Jurkat, Clone E6-1 (cell line): Measurements from ENCODE around the gene DTWD2.

ENCODE experiments used
- DNase-seq: peaks from one replicate; pipeline ENCODE4 v3.0.0-alpha.2; 2011; ENCODE audit warnings: low read depth, low spot score
- H3K4me3 ChIP-seq: 2 replicates; pipeline ENCODE4 v1.5.1; 2011; ENCODE audit warnings: mild to moderate bottlenecking, low read length, control low read depth, moderate library complexity

DTWD2 gene

DNA sequence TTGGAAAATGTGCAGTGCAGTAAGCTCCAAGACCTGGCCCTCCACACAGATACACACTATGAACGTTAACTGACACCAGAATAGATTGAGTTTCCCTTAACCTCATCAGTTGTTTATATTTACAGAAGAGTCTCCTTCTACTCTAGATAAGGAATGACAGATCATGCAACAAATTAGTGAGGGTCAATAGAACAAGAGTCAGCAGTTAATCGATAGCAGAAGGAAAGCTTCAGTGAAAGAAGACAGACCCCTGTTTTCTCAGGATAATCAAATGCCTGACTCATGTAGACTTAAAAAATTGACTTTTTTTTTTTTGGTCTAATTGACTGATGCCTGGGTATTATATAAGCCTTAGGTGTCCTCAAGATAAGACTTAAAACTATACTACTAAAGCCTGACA lies 179.9 kb downstream of the DTWD2 start:
- DNase-seq: no peak
- no peak overlapping the region for H3K4me3 ChIP-seq

DNA sequence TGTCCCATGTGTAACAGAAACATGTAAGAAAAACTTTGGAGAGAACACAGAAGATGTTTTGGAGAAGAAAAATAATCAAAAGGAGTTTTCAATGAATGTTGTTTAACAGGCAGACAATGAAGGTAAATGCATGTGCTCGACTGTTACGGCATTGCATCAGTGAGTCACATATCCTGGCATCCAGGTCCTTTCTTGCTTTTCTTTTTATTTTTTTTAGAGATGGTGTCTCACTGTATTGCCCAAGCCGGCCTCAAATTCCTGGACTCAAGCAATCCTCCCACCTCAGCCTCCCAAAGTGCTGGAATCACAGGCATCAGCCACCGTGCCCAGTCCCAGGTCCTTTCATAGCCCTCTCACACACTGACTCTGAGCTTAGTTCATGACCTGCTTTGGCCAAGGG lies 181.8 kb downstream of the DTWD2 start:
- no peak for DNase-seq
- no peak overlapping the region for H3K4me3 ChIP-seq

DNA sequence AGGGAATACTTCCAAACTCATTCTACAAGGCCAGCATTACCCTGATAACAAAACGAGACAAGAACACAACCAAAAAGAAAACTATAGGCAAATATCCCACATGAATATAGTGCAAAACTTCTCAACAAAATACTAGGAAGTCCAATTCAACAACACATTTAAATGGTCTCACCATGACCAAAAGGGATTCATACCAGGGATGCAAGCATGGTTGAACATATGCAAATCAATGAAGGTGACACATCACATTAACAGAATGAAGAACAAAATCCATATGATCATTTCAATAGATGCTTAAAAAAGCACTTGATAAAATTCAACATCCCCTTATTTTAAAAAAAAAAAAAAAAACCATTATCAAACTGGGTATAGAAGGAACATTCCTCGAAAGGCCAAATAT lies 186.0 kb downstream of the DTWD2 start:
- H3K4me3 ChIP-seq: no peak overlapping the region
- DNase-seq: no peak

DNA sequence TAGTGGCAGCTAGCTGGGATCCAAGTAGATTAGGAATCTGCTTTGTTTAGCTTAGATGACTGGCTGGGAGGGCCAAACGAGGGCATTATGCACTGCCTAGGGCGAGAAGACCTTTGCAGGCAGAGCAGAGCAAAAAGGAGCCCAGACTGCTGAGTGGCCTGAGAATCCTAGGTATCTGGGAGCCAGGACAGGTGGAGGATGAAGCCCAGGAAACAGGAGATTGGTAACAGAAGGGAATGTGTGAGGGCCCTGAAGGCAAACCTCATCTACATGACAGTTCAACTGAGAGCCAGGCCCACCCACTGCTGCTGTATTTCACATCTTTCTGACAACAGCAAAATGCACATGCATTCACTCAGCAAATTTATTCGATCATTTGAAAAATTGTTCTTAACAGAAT lies 192.3 kb downstream of the DTWD2 start:
- no peak for DNase-seq
- H3K4me3 ChIP-seq: no peak overlapping the region

DNA sequence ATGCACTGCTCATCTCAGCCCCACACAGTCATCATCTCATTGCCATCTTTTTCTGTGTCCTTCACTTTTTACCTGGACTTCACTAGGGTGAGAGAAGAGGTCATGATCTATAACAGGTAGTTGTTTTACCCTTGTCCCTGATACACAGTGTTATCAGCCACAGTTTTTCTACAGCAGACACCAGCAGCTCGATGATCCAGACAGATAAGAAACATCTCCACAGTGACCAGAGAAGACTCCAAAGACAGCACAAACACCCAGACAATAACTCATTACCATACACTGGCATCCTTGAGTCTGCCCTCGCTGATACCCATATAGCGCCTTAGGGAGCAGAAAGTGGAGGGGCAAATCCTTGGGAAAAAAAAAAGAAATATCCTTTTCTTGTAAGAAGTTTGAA lies 194.1 kb downstream of the DTWD2 start:
- no peak for DNase-seq
- no peak overlapping the region for H3K4me3 ChIP-seq

DNA sequence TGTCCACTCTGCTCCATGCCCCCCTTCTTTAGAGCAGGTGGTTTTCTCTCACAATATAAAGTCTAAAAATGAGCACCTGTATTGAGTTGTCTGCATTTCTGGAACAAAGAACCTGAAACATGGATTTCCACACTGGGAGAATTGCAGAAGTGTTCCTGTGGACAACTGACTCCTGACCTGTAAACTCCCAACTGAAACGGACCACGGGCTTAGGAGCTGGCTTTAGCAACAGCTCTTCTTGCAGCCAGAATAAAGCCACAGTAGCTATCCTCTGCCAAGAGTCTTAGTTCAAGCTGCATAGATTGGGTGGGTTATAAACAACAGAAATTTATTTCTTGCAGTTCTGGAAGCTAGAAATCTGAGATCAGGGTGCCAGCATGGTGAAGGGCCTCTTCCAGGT lies 194.7 kb downstream of the DTWD2 start:
- H3K4me3 ChIP-seq: no peak overlapping the region
- DNase-seq: no peak

DNA sequence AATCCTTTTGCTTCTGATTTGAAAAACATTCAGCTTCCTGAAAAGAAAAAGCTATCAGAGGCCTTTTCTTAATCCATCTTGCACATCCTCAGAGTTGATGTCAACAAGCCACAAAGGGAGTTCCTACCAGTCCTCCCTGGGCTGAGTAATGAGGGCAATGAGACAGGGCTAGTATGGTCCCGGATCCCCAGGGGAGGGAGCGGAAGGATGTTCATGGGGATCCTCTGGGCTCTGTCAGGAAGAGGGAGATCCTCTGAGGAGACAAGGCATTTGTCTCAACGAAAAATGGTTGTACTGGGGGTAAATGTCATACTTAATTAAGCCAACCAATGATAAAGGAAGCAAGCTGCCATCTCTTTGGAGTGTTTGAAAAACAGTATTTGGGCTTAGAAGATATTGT lies 195.3 kb downstream of the DTWD2 start:
- no peak overlapping the region for H3K4me3 ChIP-seq
- no peak for DNase-seq

DNA sequence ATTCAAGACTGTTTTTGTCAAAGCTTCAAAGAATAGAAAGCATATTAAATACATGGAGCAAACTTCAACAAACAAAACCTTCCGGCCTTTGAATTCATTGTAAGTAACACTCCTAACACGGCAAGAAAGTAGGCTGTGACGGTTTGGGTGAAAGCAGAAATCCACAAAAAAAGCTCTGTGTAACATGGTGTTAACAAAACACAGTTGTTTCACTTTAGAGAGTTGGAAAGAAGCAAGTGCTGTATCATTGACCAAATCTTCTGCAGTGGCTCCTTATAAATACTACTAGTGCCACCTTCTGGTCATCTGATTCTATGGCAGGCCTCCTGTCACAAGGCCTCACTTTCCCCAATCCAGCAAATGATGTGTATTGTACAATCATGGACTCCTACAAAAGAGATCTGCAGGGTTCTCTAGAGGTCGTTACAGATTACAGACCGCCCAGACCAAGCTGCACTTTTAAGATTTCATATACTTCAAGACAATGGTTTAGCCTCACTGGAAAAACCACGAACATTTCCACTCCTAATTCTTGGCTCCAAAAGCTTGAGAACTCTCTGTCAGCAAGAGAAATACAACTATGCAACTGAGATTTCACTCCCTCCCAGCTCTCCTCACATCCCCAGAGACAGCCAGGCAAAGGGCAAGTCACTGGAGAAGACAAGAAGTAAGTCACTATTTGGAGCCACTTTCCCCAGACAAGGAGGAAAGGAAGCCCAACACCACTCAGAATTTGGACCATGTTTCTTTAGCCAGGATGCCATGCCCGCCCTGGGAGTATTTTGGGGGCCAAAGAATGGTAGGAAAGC lies 196.2 kb downstream of the DTWD2 start:
- H3K4me3 ChIP-seq: no peak overlapping the region
- peak; percentile 70 for DNase-seq

DNA sequence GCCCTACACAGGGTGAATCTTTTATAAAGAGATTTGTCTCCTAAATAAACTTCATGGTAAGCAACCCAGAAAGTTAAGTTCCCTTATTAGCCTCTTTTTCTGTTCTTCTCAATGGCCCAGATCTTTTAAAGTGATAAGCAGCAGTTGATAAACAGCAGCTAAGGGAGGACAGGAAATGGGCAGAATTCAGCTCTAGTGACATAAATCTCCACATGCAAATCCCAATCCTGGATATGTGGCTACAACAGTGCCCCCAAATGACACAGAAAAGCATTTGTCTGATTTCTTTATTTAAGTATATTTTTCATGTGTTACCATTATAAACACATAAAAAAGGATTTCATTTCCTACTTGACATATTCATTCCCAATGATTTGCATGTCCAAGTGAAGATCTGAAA lies 199.0 kb downstream of the DTWD2 start:
- DNase-seq: no peak

DNA sequence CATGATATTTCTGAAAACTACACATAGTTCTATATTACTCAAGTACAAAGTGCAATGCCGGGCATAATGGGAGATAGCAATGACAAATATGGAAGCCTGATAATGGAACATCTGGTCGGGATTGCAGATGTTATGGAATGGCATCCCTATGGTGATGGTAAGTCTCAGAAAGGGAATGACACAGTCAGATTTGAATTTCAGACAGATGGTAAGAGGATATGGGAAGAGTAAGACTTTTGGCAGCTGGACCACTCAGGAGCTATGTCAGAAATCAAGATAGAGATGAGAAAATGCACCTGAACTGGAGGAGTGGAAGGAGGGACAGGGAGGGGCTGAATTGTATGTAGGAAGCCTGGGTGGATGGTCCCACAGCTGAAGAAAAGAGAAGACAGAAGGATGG lies 200.0 kb downstream of the DTWD2 start:
- DNase-seq: no peak

More for the DNA sequence above, 199.0 kb downstream of the DTWD2 start:
- H3K4me3 ChIP-seq: no peak overlapping the region

More for the DNA sequence above, 200.0 kb downstream of the DTWD2 start:
- no peak overlapping the region for H3K4me3 ChIP-seq
